GM12878 (cell line): ENCODE measurements around the gene ALKBH8. TPM values are rescaled to one million over a fixed set of nuclear protein-coding genes. Genes with fewer than 3 reads are reported as not detected.
A peak's percentile ranks its signal among the peaks of the same experiment; 100 is the strongest.

Experiments used
- EZH2 ChIP-seq: IDR thresholded peaks from 2 replicates; pipeline ENCODE4 v1.6.1; 2012; ENCODE audit warnings: low read depth, mild to moderate bottlenecking, control low read depth, inconsistent platforms, low read length, borderline replicate concordance; ENCODE audit not compliant: control insufficient read depth
- HDAC6 ChIP-seq: fragments of 200-600 bp; sonication (generic); IDR thresholded peaks from one replicate; pipeline ENCODE4 v1.8.0; 2017; ENCODE audit warnings: antibody characterized with exemption; ENCODE audit not compliant: unreplicated experiment
- NR2C1 ChIP-seq: fragments of 450-650 bp; IDR thresholded peaks from 2 replicates; pipeline ENCODE4 v1.6.1; 2017; ENCODE audit warnings: antibody characterized with exemption, mild to moderate bottlenecking, moderate library complexity
- PAX8 ChIP-seq: fragments of 450-650 bp; IDR thresholded peaks from 2 replicates; pipeline ENCODE4 v1.6.1; 2017; ENCODE audit warnings: mild to moderate bottlenecking, moderate library complexity
- SPI1 ChIP-seq: IDR thresholded peaks from 2 replicates; pipeline ENCODE4 v1.6.1; 2011; ENCODE audit warnings: low read depth, mild to moderate bottlenecking, low read length, moderate library complexity, borderline replicate concordance; ENCODE audit not compliant: insufficient read depth
- SREBF2 ChIP-seq: IDR thresholded peaks from 2 replicates; pipeline ENCODE4 v1.6.1; 2012; ENCODE audit warnings: mild to moderate bottlenecking, low read length
- STAT3 ChIP-seq: IDR thresholded peaks from 2 replicates; pipeline ENCODE4 v1.6.1; 2011; ENCODE audit warnings: low read depth, low read length, improper control_type of control experiment
- SUZ12 ChIP-seq: fragments of 200-600 bp; sonication (generic); IDR thresholded peaks from one replicate; pipeline ENCODE4 v1.6.1; 2018; ENCODE audit warnings: antibody characterized with exemption, mild to moderate bottlenecking; ENCODE audit not compliant: unreplicated experiment
- polyA plus RNA-seq, 11 experiments: library from polyadenylated mRNA; depleted of rRNA in 4 of 11; unstranded in 6 of 11; stranded (reverse) in 5 of 11; fragments of >200 nt; fragmentation: Nextera tagmentation in 4 of 11; fragmentation: Illumina TruSeq in 1 of 11; extraction: Ambion mirVana in 4 of 11; extraction: Trizol in 1 of 11; gene quantifications; 1 replicate in 1 of 11; 2 replicates in 10 of 11; pipeline versions ENCODE4 v1.2.1 to v1.2.3, GENCODE V29; 2011 to 2016; ENCODE audit warnings: inconsistent platforms in 2 of 11, missing spikeins in 2 of 11, low read depth in 1 of 11
- total RNA-seq, 4 experiments: library from RNA; depleted of rRNA in 3 of 4; stranded (reverse); fragments of >200 nt in 3 of 4; fragmentation: Illumina TruSeq in 1 of 4; extraction: Trizol in 1 of 4; gene quantifications; 2 replicates each; pipeline versions ENCODE4 v1.2.1 to v1.2.3, GENCODE V29; 2013 to 2021
- TF ChIP-seq, protein P1 (sequence below): fragments of 450-650 bp; IDR thresholded peaks from 2 replicates; pipeline ENCODE4 v1.6.1; 2016; ENCODE audit warnings: mild to moderate bottlenecking
- TF ChIP-seq, protein P2 (sequence below): IDR thresholded peaks from 2 replicates; pipeline ENCODE4 v1.6.1; 2012; ENCODE audit warnings: improper control_type of control experiment, low read depth, low read length; ENCODE audit not compliant: insufficient replicate concordance
- TF ChIP-seq, protein P3 (sequence below): fragments of 450-650 bp; IDR thresholded peaks from 2 replicates; pipeline ENCODE4 v1.6.1; 2018; ENCODE audit warnings: mild to moderate bottlenecking, low read depth, moderate library complexity; ENCODE audit not compliant: partially characterized antibody

Gene ALKBH8
- total and polyA plus RNA-seq, 10 of the 15 experiments (the other 5 are each of a cell fraction or from before 2014, with no cell fraction given) = 4.6 to 13.1 (median 9.5) TPM

DNA sequence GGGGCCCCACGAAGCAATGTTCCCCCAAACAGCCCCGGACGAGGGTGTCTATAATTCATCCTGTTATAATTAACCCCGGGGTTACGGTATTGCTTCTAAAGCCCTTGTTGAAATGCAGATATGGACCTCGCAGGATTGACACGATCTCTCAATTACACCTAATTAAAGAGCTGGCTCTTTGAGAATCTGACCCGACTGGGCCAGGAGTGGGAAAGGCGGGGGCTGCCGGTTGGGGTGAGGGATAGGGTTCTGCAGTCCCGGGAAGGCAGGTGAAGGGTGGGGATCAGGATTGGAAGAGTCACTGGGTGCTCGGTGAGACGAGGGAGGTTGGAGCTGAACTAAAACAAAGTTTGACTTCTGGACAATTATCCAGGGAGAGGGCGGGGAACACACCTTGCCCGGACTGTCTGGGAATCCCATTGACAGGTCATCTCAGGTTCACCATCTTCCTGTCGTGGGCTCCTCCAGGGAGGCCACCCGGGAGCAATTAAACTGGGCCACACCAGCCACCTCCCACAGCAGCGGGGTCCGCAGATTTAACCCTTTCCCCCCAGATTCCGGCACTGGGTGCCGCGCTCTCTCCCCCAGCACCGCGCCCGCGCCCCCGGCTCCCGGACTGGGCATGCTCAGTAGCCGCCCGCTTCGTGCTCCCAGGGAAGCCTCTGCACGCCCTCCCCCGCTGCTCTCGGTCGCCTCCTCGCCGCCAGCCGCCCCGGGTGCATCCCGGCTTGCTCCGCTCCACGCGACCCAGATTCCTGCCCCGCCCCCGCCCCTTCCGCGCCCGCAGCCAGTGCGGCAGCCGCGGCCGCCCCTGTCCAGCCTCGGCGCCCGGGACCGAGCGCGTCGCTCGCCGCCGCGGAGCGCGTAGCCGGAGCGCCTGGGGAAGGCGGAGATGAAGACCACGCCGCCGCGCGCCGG lies 25.2 kb upstream of the ALKBH8 start, which contains the start of gene ELMOD1 (continued):
- TF ChIP-seq, protein P1, sequence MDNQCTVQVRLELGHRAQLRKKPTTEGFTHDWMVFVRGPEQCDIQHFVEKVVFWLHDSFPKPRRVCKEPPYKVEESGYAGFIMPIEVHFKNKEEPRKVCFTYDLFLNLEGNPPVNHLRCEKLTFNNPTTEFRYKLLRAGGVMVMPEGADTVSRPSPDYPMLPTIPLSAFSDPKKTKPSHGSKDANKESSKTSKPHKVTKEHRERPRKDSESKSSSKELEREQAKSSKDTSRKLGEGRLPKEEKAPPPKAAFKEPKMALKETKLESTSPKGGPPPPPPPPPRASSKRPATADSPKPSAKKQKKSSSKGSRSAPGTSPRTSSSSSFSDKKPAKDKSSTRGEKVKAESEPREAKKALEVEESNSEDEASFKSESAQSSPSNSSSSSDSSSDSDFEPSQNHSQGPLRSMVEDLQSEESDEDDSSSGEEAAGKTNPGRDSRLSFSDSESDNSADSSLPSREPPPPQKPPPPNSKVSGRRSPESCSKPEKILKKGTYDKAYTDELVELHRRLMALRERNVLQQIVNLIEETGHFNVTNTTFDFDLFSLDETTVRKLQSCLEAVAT = no peak
- TF ChIP-seq EZH2 (no peak), SPI1 (no peak), NR2C1 (no peak), PAX8 (no peak), HDAC6 (peak; percentile 44), SREBF2 (no peak), SUZ12 (peak; percentile 39), STAT3 (no peak)
- TF ChIP-seq, protein P2, sequence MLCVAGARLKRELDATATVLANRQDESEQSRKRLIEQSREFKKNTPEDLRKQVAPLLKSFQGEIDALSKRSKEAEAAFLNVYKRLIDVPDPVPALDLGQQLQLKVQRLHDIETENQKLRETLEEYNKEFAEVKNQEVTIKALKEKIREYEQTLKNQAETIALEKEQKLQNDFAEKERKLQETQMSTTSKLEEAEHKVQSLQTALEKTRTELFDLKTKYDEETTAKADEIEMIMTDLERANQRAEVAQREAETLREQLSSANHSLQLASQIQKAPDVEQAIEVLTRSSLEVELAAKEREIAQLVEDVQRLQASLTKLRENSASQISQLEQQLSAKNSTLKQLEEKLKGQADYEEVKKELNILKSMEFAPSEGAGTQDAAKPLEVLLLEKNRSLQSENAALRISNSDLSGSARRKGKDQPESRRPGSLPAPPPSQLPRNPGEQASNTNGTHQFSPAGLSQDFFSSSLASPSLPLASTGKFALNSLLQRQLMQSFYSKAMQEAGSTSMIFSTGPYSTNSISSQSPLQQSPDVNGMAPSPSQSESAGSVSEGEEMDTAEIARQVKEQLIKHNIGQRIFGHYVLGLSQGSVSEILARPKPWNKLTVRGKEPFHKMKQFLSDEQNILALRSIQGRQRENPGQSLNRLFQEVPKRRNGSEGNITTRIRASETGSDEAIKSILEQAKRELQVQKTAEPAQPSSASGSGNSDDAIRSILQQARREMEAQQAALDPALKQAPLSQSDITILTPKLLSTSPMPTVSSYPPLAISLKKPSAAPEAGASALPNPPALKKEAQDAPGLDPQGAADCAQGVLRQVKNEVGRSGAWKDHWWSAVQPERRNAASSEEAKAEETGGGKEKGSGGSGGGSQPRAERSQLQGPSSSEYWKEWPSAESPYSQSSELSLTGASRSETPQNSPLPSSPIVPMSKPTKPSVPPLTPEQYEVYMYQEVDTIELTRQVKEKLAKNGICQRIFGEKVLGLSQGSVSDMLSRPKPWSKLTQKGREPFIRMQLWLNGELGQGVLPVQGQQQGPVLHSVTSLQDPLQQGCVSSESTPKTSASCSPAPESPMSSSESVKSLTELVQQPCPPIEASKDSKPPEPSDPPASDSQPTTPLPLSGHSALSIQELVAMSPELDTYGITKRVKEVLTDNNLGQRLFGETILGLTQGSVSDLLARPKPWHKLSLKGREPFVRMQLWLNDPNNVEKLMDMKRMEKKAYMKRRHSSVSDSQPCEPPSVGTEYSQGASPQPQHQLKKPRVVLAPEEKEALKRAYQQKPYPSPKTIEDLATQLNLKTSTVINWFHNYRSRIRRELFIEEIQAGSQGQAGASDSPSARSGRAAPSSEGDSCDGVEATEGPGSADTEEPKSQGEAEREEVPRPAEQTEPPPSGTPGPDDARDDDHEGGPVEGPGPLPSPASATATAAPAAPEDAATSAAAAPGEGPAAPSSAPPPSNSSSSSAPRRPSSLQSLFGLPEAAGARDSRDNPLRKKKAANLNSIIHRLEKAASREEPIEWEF = no peak
- TF ChIP-seq, protein P3, sequence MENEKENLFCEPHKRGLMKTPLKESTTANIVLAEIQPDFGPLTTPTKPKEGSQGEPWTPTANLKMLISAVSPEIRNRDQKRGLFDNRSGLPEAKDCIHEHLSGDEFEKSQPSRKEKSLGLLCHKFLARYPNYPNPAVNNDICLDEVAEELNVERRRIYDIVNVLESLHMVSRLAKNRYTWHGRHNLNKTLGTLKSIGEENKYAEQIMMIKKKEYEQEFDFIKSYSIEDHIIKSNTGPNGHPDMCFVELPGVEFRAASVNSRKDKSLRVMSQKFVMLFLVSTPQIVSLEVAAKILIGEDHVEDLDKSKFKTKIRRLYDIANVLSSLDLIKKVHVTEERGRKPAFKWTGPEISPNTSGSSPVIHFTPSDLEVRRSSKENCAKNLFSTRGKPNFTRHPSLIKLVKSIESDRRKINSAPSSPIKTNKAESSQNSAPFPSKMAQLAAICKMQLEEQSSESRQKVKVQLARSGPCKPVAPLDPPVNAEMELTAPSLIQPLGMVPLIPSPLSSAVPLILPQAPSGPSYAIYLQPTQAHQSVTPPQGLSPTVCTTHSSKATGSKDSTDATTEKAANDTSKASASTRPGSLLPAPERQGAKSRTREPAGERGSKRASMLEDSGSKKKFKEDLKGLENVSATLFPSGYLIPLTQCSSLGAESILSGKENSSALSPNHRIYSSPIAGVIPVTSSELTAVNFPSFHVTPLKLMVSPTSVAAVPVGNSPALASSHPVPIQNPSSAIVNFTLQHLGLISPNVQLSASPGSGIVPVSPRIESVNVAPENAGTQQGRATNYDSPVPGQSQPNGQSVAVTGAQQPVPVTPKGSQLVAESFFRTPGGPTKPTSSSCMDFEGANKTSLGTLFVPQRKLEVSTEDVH = no peak
- TF ChIP-seq, all 136 proteins: peak for 3
